Suprapubic skin (tissue), 4 donors: ENCODE results near the gene MRPL23.

Experiments
- EP300 ChIP-seq: sonication (generic); formaldehyde crosslinking; IDR thresholded peaks from one replicate; pipeline ENCODE4 v1.6.1; 2017; ENCODE audit warnings: antibody characterized with exemption
- POLR2A ChIP-seq, 2 donors: fragments of 450-650 bp; IDR thresholded peaks; one replicate each; pipeline ENCODE4 v1.6.1; 2017; ENCODE audit warnings: antibody characterized with exemption in 2 of 2, mild to moderate bottlenecking in 2 of 2, moderate library complexity in 2 of 2
- POLR2AphosphoS5 ChIP-seq, 3 donors: sonication (generic); formaldehyde crosslinking; IDR thresholded peaks; one replicate each; pipeline ENCODE4 v1.6.1; 2017; ENCODE audit warnings: antibody characterized with exemption in 3 of 3
- TF ChIP-seq, protein P1 (sequence below), 2 donors: fragments of 200-600 bp in 1 of 2; fragments of 450-650 bp in 1 of 2; sonication (generic) in 1 of 2; IDR thresholded peaks; one replicate each; pipeline ENCODE4 v1.5.1; 2016 to 2019; ENCODE audit warnings: antibody characterized with exemption in 2 of 2, mild to moderate bottlenecking in 1 of 2, moderate library complexity in 1 of 2

DNA sequence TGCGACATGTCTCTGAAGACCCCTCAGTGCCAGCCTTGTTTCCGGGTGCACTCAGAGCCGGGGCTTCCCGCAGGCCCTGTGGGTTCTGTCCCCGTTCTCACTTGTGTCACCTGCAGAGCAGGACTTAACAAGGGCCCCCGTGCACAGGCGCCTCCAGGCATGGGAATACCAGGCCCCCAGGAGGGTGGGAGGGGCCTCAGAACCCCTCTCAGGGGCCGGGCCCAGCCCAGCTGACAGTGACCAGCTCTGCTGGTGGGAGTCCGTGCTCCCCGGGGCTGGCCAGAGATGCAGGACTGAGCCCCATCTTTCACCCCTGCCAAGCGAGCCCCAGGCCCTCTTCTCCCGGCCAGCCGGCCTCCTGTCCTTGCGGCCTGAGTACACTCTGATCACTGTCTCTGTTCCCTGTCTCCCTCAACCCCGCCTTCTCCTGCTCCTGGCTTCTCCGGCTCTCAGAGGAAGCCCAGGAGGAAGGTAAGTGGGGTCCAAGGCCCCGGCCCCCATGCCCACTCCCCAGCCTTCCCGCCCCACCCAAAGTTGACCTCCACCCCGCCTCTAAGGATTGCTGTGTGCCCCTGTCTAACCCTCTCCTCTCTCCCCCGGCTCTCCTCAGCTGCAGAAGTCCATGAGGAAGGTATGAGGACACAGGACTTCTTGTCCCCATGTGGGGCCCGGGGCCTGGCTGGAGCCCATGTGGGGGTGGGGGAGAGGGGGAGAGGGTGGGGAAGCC, 22.3 kb upstream of the MRPL23 start:
- TF ChIP-seq POLR2A (IDR thresholded peaks at IDR 0.05) (no peak), EP300 (no peak), POLR2AphosphoS5 (IDR thresholded peaks at IDR 0.05) (no peak)
- TF ChIP-seq, protein P1, sequence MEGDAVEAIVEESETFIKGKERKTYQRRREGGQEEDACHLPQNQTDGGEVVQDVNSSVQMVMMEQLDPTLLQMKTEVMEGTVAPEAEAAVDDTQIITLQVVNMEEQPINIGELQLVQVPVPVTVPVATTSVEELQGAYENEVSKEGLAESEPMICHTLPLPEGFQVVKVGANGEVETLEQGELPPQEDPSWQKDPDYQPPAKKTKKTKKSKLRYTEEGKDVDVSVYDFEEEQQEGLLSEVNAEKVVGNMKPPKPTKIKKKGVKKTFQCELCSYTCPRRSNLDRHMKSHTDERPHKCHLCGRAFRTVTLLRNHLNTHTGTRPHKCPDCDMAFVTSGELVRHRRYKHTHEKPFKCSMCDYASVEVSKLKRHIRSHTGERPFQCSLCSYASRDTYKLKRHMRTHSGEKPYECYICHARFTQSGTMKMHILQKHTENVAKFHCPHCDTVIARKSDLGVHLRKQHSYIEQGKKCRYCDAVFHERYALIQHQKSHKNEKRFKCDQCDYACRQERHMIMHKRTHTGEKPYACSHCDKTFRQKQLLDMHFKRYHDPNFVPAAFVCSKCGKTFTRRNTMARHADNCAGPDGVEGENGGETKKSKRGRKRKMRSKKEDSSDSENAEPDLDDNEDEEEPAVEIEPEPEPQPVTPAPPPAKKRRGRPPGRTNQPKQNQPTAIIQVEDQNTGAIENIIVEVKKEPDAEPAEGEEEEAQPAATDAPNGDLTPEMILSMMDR (IDR thresholded peaks at IDR 0.05): no peak
